BJ (cell line): Measurements from ENCODE around the gene CAMSAP3. TPM values are rescaled to one million over a fixed set of nuclear protein-coding genes. Genes with fewer than 3 reads are reported as not detected.

Experiments used
- CTCF ChIA-PET: fragments of 350-600 bp; formaldehyde crosslinking; extraction: SDS; loops from one replicate; lab custom pipeline; 2021; ENCODE audit warnings: antibody characterized with exemption, inconsistent platforms; lab: Yijun Ruan, JAX
- POLR2A ChIA-PET: fragments of 300-600 bp; sonication (Branson Sonifier 250); formaldehyde crosslinking; extraction: SDS; loops from one replicate; lab custom pipeline; 2021; ENCODE audit warnings: antibody characterized with exemption; lab: Charles Lee
- DNase-seq: peaks from one replicate; pipeline ENCODE4 v3.0.0-alpha.2; 2011; ENCODE audit warnings: low read depth
- H3K27me3 ChIP-seq: 2 replicates; pipeline ENCODE4 v1.6.0; 2011; ENCODE audit warnings: low read length; ENCODE audit not compliant: control insufficient read depth, insufficient read depth
- H3K36me3 ChIP-seq: 2 replicates; pipeline ENCODE4 v1.5.1; 2011; ENCODE audit warnings: low read length; ENCODE audit not compliant: control insufficient read depth, insufficient read depth
- H3K4me3 ChIP-seq: 2 replicates; pipeline ENCODE4 v1.5.1; 2011; ENCODE audit warnings: low read depth, mild to moderate bottlenecking, control low read depth, low read length
- polyA plus RNA-seq: library from polyadenylated mRNA; depleted of rRNA; stranded (reverse); fragments of >200 nt; gene quantifications from 2 replicates; pipeline ENCODE4 v1.2.3, GENCODE V29; 2011
- TF ChIP-seq, protein P1 (sequence below): IDR thresholded peaks from 2 replicates; pipeline ENCODE4 v1.5.1; 2011; ENCODE audit warnings: low read depth, mild to moderate bottlenecking, control low read depth, inconsistent platforms, low read length, moderate library complexity; ENCODE audit not compliant: insufficient read depth

CAMSAP3 gene
- polyA plus RNA-seq, 1 experiment = not detected

DNA sequence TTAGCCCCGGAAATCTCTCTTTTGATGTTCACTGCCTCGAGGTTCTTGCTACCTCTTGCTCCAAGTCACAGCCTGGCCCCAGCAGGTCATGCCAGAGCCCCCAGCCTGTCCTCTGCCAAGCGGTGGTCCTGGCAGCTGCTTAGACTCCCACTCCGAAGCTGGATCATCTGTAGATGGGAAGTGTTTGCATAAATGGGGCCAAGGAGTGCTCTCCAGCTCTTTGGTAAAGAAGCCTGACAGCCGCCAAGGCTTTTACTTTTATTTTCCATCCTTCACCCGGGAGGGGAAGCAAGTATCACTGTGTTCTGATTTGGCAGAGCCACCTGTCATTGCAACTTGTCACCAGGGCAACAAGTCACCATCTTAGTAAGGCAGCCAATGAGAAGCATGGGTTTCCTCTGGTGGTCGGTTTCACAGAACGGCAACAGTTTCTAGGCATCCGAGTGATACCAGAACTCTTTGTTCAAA is 62.6 kb downstream of the CAMSAP3 start:
- POLR2A ChIA-PET = no interaction called here
- H3K4me3 ChIP-seq = no peak overlapping the region
- CTCF ChIA-PET = interaction anchor here (1.0 to 11.0 kb wide), 3 partner anchors 22 to 304 kb away, joined by 4 to 91 read pairs (median 6); partner anchors contain the start of gene TRAPPC5
- TF ChIP-seq, protein P1, sequence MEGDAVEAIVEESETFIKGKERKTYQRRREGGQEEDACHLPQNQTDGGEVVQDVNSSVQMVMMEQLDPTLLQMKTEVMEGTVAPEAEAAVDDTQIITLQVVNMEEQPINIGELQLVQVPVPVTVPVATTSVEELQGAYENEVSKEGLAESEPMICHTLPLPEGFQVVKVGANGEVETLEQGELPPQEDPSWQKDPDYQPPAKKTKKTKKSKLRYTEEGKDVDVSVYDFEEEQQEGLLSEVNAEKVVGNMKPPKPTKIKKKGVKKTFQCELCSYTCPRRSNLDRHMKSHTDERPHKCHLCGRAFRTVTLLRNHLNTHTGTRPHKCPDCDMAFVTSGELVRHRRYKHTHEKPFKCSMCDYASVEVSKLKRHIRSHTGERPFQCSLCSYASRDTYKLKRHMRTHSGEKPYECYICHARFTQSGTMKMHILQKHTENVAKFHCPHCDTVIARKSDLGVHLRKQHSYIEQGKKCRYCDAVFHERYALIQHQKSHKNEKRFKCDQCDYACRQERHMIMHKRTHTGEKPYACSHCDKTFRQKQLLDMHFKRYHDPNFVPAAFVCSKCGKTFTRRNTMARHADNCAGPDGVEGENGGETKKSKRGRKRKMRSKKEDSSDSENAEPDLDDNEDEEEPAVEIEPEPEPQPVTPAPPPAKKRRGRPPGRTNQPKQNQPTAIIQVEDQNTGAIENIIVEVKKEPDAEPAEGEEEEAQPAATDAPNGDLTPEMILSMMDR = no peak
- H3K27me3 ChIP-seq = no peaks in the 10 kb centered on the region; the same call in 1 of the 2 replicates
- DNase-seq = no peak
- no peaks in the 10 kb centered on the region for H3K36me3 ChIP-seq

GRCh38 chr19:7661744-7662538 is 66.3 kb downstream of the CAMSAP3 start:
- TF ChIP-seq, protein P1 = no peak
- Histone ChIP-seq H3K27me3 (no peaks in the 10 kb centered on the region; the same call in 1 of the 2 replicates), H3K36me3 (no peaks in the 10 kb centered on the region), H3K4me3 (no peak overlapping the region)
- ChIA-PET CTCF (interaction anchor here (0.6 to 2.3 kb wide), 4 partner anchors 10 to 137 kb away, joined by 3 to 12 read pairs (median 6); partner anchors contain the start of gene TRAPPC5), POLR2A (no interaction called here)
- DNase-seq = no peak

GRCh38 chr19:7662657-7663056 is 67.0 kb downstream of the CAMSAP3 start:
- TF ChIP-seq, protein P1 = no peak
- ChIA-PET CTCF (interaction anchor here (2.5 kb wide), 1 partner anchor 9 kb away, joined by 7 read pairs; no protein-coding TSS in a partner anchor), POLR2A (no interaction called here)

DNA sequence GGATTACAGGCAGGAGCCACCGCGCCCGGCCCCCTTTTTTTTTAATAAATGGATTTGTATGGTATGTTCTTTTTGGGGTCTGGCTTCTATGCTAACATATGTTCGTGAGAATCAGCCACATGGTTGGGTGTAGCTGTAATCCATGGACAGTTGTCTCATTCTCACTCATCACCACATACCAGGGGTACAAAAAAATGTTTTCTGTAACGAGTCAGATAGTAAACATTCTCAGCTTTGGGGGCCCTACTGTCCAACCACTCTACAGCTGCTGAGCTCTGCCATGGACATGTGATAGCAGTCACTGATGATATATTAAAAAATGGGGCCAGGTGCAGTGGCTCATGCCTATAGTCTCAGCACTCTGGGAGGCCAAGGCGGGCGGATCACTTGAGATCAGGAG is 68.0 kb downstream of the CAMSAP3 start:
- DNase-seq = no peak
- Histone ChIP-seq H3K36me3 (no peaks in the 10 kb centered on the region), H3K4me3 (no peak overlapping the region), H3K27me3 (no peaks in the 10 kb centered on the region; the same call in 1 of the 2 replicates)
- CTCF ChIA-PET = interaction anchor here (0.9 to 2.5 kb wide), 3 partner anchors 10 to 17 kb away, joined by 5 to 8 read pairs (median 7); partner anchors contain the start of gene TRAPPC5
- TF ChIP-seq, protein P1 = no peak
- POLR2A ChIA-PET = no interaction called here

More at GRCh38 chr19:7662657-7663056, 67.0 kb downstream of the CAMSAP3 start:
- H3K27me3 ChIP-seq = no peaks in the 10 kb centered on the region; the same call in 1 of the 2 replicates
- no peaks in the 10 kb centered on the region for H3K36me3 ChIP-seq
- no peak overlapping the region for H3K4me3 ChIP-seq
- DNase-seq = no peak

GRCh38 chr19:7665076-7665475 is 69.4 kb downstream of the CAMSAP3 start:
- ChIA-PET CTCF (interaction anchor here (0.7 to 2.5 kb wide), 5 partner anchors 9 to 16 kb away, joined by 3 to 8 read pairs (median 4); partner anchors contain the start of gene TRAPPC5), POLR2A (no interaction called here)
- Histone ChIP-seq H3K27me3 (peaks cover 2% of the 10 kb centered on the region; the same call in 1 of the 2 replicates), H3K4me3 (no peak overlapping the region), H3K36me3 (no peaks in the 10 kb centered on the region)
- TF ChIP-seq, protein P1 = no peak
- DNase-seq = no peak
